Muscle layer of colon (tissue), 2 donors: ENCODE measurements around the gene CGREF1.
A peak's percentile ranks its signal among the peaks of the same experiment; 100 is the strongest.
"Not testable (repeated sequence)": the region's sequence is repeated elsewhere in the genome, so short reads cannot be mapped to it uniquely, and the experiment has no call there.

Experiments
- H3K27ac ChIP-seq: one replicate; pipeline ENCODE4 v1.7.0; 2013; ENCODE audit warnings: low read depth, mild to moderate bottlenecking, low read length, moderate library complexity
- H3K27me3 ChIP-seq, 2 donors: one replicate each; pipeline ENCODE4 v1.7.0; 2013; ENCODE audit warnings: low read length in 2 of 2, mild to moderate bottlenecking in 2 of 2; ENCODE audit not compliant: insufficient read depth in 2 of 2, control insufficient read depth in 1 of 2
- H3K36me3 ChIP-seq: one replicate; pipeline ENCODE4 v1.7.0; 2013; ENCODE audit warnings: mild to moderate bottlenecking, low read length; ENCODE audit not compliant: insufficient read depth
- H3K4me1 ChIP-seq: one replicate; pipeline ENCODE4 v1.7.0; 2013; ENCODE audit warnings: mild to moderate bottlenecking, low read length; ENCODE audit not compliant: insufficient read depth
- H3K4me3 ChIP-seq, 2 donors: one replicate each; pipeline ENCODE4 v1.7.0; 2013; ENCODE audit warnings: low read length in 2 of 2, low read depth in 1 of 2, mild to moderate bottlenecking in 1 of 2, moderate library complexity in 1 of 2
- H3K9ac ChIP-seq: one replicate; pipeline ENCODE4 v1.7.0; 2013; ENCODE audit warnings: low read length
- H3K9me3 ChIP-seq: one replicate; pipeline ENCODE4 v1.7.0; 2013; ENCODE audit warnings: mild to moderate bottlenecking, low read length
- donor health status: abdominal sarcoma.
- donor health status: Adenocarcinoma of cecum.

CGREF1 gene

DNA sequence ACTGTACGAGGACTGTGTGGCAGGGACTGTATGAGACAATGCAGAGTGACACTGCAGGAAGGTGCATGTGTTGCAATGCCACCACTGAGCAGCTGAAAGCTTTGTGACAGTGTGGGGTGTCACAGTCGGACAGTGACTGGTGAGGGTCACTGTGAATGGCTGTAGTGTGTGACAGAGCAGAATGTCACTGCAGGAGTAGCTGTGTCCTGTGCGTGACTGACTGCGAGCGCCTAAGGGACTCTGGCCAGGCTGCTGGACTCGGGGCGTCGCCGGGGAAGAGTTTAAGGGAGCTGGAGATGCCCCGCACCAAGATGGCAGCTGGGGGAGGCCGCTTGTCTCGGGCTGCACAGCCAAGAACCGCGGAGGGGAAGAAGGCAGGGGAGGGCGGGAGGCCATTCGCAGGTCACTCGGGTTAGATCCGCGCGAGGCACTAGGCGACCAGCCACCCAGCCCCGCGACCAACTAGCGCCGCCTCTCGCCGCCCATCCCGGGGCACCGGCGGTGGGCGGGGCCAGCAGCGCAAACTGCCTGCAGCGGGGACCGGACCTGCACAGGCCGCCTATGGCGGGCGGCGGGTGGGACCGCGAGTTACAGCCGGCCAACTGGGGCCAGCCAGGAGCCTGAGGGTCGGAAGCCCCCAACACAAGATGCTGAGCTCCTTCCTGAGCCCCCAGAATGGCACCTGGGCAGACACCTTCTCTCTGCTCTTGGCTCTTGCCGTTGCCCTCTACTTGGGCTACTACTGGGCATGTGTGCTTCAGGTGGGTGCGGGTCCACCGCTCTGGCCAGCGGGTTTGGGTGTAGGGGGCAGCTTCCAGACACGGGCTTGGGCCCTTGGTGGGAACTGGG is 4.6 kb upstream of the CGREF1 start, which contains the start of gene ABHD1:
TSS of gene ABHD1 (plus strand) at position 514 of the 849 bp plus-strand sequence. CDS start at position 648, 134 bp downstream.
- no peaks in the 10 kb centered on the region for H3K9me3 ChIP-seq
- H3K36me3 ChIP-seq, result no peaks in the 10 kb centered on the region
- H3K27ac ChIP-seq, result peak within 1 kb of the TSS; percentile 65
- no peak within 1 kb of the TSS for H3K9ac ChIP-seq
- peaks cover 11% of the 10 kb centered on the region for H3K4me1 ChIP-seq
- H3K4me3 ChIP-seq, result peak within 1 kb of the TSS; percentile 53 to 71
- peaks cover 0 to under 1% of the 10 kb centered on the region in 2 donors for H3K27me3 ChIP-seq

DNA sequence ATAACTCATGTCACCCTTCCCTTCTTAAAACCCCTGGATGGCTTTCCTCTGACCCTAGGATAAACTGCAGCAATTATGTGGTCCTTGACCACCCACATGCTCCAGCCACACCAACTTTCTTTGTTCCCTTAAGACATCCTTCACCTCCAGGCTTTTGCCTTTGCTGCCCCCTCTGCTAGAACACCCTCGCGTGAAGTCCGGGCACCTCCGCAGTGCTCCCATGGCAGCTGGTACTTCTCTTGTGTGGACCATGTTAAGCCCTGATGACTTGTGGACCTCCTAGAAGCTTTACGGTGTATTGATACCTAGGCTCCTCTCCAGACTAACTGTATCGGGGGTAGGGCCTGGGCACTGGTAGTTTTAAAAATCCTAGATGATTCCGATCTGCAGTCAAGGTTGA is 3.9 kb upstream of the CGREF1 start:
- no peak overlapping the region for H3K27ac ChIP-seq
- no peaks in the 10 kb centered on the region for H3K9me3 ChIP-seq
- H3K9ac ChIP-seq, result no peak overlapping the region
- no peaks in the 10 kb centered on the region for H3K36me3 ChIP-seq
- H3K27me3 ChIP-seq, result peaks cover 0 to 8% of the 10 kb centered on the region in 2 donors
- peaks cover 17% of the 10 kb centered on the region for H3K4me1 ChIP-seq
- H3K4me3 ChIP-seq, result peak overlapping the region in 1 of 2 donors; percentile 71

DNA sequence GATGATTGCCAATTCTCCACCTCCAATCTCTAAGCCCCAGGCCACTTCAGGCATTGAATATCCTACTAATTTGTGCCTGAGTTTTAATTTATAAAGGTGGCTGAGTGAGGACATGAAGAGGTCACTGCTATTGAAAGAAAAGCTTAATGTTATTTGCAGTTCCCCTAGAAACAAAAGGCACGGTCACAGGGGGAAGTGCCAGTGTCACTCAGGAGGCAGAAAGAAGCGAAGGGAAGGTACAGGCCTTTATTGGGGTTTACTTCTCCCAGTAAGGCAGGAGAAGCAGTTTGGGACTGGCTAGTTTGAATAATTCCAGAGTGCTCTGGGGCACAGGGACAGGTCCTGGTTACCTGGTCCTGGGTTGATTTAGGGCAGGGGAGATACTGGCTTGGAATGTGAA is 3.0 kb upstream of the CGREF1 start:
- no peaks in the 10 kb centered on the region for H3K36me3 ChIP-seq
- no peak overlapping the region for H3K9ac ChIP-seq
- no peaks in the 10 kb centered on the region for H3K9me3 ChIP-seq
- H3K4me3 ChIP-seq, result no peak overlapping the region
- H3K4me1 ChIP-seq, result peaks cover 17% of the 10 kb centered on the region
- peaks cover 7 to 13% of the 10 kb centered on the region in 2 donors for H3K27me3 ChIP-seq
- no peak overlapping the region for H3K27ac ChIP-seq

DNA sequence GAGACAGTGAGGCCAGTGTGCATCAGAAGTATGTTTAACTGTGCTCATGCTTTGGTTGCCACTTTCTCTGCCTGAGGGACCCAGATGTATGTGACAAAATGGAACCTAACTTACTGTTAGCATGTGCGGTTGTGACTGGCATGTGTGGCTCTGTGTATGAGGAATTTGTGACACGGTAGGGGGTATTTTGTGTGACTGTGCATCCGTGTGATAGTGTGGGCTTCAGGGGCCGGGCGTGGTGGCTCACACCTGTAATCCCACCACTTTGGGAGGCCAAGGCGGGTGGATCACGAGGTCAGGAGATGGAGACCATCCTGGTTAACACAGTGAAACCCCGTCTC is 372 bp upstream of the CGREF1 start:
- not testable (repeated sequence) for H3K9me3 ChIP-seq, H3K9ac ChIP-seq, H3K27ac ChIP-seq, H3K36me3 ChIP-seq
- Histone ChIP-seq H3K4me3 (peak overlapping the region in 1 of 2 donors; percentile 42), H3K27me3 (peaks cover 8 to 13% of the 10 kb centered on the region in 2 donors), H3K4me1 (peaks cover 17% of the 10 kb centered on the region)

DNA sequence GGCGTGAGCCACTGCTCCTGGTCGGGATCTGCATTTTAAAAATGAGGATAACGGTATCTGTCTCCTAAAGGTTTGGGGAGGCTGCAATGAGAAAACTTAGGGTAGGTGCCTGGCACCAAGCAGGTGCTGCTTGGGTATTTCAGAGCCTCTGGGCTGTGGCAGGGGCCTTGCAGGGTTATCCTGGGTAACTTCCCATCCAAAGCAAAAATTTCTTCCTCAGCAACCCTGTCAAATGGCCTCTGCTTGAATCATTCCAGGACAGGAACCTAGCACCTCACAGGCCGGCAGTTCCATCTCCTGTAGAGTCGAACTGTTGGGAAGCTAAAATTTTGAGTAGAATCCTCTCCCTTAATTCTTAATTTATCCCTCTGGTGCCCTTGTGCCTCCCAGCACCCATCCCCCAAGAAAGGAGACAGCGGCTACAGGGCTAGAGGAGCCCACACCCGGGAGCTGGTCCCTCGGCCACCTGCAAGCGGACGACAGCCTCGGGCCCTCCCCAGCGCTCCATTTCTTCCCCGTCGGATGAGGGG is 868 bp downstream of the CGREF1 start:
- no peaks in the 10 kb centered on the region for H3K9me3 ChIP-seq
- peak overlapping the region in 1 of 2 donors; percentile 7 for H3K4me3 ChIP-seq
- no peaks in the 10 kb centered on the region for H3K36me3 ChIP-seq
- no peak overlapping the region for H3K9ac ChIP-seq
- H3K27me3 ChIP-seq, result peaks cover 8 to 13% of the 10 kb centered on the region in 2 donors
- H3K27ac ChIP-seq, result no peak overlapping the region
- H3K4me1 ChIP-seq, result peaks cover 10% of the 10 kb centered on the region

DNA sequence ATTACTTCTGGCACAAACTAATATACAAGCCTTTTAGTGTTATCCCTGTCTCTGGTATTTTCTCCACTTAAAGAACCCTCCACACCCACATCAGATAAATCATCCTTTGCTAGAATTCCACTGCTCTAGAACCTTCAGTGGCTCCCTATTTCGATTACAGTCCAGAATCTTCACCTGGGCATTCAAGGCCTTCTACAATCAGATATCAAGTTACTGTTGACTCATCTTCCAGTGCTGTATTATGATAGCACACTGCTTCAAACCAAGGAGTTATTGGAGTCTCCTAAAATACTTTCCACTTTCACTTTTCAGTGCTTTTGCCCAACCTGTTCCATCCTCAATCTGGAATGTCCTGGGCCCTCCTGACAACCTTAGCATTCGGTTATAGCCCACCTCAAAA is 3.4 kb downstream of the CGREF1 start:
- Histone ChIP-seq H3K27ac (no peak overlapping the region), H3K27me3 (peaks cover 8 to 13% of the 10 kb centered on the region in 2 donors), H3K9me3 (no peaks in the 10 kb centered on the region), H3K9ac (no peak overlapping the region), H3K36me3 (no peaks in the 10 kb centered on the region), H3K4me1 (peaks cover 6% of the 10 kb centered on the region), H3K4me3 (no peak overlapping the region)

DNA sequence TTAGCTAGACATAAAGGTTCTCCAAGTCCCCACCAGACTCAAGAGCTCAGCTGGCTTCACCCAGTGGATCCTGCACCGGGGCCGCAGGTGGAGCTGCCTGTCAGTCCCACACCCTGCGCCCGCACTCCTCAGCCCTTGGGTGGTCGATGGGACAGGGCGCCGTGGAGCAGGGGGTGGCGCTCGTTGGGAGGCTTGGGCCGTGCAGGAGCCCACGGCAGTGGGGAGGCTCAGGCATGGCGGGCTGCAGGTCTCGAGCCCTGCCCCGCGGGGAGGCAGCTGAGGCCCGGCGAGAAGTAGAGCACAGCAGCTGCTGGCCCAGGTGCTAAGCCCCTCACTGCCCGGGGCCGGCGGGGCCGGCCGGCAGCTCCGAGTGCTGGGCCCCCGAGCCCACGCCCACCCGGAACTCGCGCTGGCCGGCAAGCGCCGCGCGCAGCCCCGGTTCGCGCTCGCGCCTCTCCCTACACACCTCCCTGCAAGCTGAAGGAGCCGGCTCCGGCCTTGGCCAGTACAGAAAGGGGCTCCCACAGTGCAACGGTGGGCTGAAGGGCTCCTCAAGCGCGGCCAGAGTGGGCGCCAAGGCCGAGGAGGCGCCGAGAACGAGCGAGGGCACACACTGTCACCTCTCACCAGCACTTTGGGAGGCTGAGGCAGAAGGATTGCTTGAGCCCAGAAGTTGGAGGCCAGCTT is 7.4 kb downstream of the CGREF1 start:
- H3K27me3 ChIP-seq, H3K27ac ChIP-seq, H3K9ac ChIP-seq, H3K4me3 ChIP-seq, H3K9me3 ChIP-seq, H3K4me1 ChIP-seq, H3K36me3 ChIP-seq: not testable (repeated sequence)

DNA sequence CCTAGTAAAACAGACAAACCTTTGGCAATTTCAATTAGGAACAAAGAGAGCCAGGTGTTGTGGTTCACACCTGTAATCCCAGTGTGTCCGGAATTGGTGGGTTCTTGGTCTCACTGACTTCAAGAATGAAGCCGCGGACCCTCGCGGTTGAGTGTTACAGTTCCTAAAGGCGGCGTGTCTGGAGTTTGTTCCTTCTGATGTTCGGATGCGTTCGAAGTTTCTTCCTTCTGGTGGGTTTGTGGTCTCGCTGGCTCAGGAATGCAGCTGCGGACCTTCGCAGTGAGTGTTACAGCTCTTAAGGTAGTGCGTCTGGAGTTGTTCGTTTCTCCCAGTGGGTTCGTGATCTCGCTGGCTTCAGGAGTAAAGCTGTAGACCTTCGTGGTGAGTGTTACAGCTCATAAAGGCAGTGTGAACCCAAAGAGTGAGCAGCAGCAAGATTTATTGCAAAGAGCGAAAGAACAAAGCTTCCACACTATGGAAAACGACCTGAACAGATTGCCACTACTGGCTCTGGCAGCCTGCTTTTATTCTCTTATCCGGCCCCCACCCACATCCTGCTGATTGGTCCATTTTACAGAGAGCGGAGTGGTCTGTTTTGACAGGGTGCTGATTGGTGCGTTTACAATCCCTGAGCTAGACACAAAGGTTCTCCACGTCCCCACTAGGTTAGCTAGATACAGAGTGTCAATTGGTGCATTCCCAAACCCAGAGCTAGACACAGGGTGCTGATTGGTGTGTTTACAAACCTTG is 8.2 kb downstream of the CGREF1 start:
- not testable (repeated sequence) for H3K9ac ChIP-seq, H3K27ac ChIP-seq, H3K36me3 ChIP-seq, H3K27me3 ChIP-seq, H3K4me1 ChIP-seq, H3K9me3 ChIP-seq, H3K4me3 ChIP-seq

DNA sequence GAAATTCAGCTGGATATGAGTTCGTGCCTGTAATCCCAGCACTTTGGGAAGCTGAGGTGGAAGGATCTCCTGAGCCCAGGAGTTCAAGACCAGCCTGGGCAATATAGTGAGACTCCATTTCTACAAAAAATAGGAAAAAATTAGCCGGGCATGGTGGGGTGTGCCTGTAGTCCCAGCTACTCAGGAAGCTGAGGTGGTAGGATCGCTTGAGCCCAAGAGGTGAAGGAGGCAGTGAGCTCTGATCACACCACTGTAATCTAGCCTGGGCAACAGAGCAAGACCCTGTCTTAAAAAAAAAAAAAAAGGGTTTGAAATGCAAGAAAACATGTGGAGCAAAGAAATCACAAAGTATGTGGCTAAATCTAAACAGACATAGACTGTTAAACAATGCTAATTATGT is 9.8 kb downstream of the CGREF1 start:
- no peaks in the 10 kb centered on the region for H3K4me1 ChIP-seq

DNA sequence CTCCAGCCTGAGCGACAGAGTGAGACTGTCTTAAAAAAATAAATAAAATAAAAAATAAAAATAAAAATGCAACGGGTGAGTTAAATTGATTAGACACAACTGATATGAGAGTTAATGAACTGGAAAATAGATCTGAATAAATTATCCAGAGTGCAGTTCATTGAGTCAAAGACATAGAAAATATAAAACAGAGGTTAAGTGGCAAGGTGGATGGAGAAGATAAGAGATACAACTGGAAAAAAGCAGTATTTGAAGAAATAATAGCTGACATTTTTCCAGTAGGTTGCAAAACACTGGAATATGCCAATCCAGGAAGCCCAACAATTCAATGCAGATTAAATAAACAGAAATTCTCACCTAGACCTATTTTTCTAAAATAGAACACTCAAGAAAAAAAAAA is 10.7 kb downstream of the CGREF1 start:
- no peak overlapping the region for H3K4me3 ChIP-seq
- H3K9me3 ChIP-seq, result no peaks in the 10 kb centered on the region
- H3K27ac ChIP-seq, result no peak overlapping the region
- H3K27me3 ChIP-seq, result no peaks in the 10 kb centered on the region
- H3K9ac ChIP-seq, result no peak overlapping the region
- H3K4me1 ChIP-seq, result no peaks in the 10 kb centered on the region
- H3K36me3 ChIP-seq, result no peaks in the 10 kb centered on the region

More for the DNA sequence above, 9.8 kb downstream of the CGREF1 start:
- Histone ChIP-seq H3K27me3 (no peaks in the 10 kb centered on the region), H3K9ac (no peak overlapping the region), H3K4me3 (no peak overlapping the region), H3K27ac (no peak overlapping the region), H3K9me3 (no peaks in the 10 kb centered on the region), H3K36me3 (no peaks in the 10 kb centered on the region)

DNA sequence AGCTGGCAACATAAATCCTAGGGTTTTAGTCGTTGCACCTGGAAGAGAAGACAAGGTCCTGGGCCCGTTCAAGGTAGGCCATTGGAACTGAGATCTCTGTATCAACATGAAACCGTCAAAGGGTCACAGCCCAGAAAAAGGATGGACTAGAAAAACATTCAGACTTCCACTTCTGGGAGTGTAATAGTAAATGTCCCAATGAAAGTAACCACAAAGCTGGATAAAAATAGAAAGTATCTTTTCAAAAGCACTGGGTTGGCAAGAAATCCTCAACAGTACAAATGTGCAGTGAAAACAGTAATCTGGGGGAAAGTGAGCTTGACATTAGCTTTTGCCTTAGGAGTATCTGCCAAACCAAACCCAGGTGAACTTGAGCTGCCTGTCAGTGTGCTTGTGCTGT is 12.9 kb downstream of the CGREF1 start:
- H3K4me1 ChIP-seq, result no peaks in the 10 kb centered on the region
- no peaks in the 10 kb centered on the region for H3K9me3 ChIP-seq
- H3K36me3 ChIP-seq, result no peaks in the 10 kb centered on the region
- no peaks in the 10 kb centered on the region for H3K27me3 ChIP-seq
- no peak overlapping the region for H3K9ac ChIP-seq
- no peak overlapping the region for H3K4me3 ChIP-seq
- H3K27ac ChIP-seq, result no peak overlapping the region
